Astrocyte of the cerebellum (primary cell): ENCODE results near the gene AKT1S1.

Source experiments
- DNase-seq: peaks from one replicate; pipeline ENCODE4 v3.0.0-alpha.2; 2011; ENCODE audit warnings: low read depth
- H3K4me3 ChIP-seq: 2 replicates; pipeline ENCODE4 v1.5.1; 2011; ENCODE audit warnings: mild to moderate bottlenecking, low read depth, low read length, moderate library complexity
- in situ Hi-C: cut with HindIII; loops from 2 replicates; pipeline ENCODE4 v1.10.0; 2017; ENCODE audit warnings: low sequenced_read_pairs
- TF ChIP-seq, protein P1 (sequence below): IDR thresholded peaks from 2 replicates; pipeline ENCODE4 v1.5.1; 2012; ENCODE audit warnings: low read length, low read depth, moderate library complexity, mild to moderate bottlenecking; ENCODE audit errors: missing control alignments

Gene AKT1S1

DNA sequence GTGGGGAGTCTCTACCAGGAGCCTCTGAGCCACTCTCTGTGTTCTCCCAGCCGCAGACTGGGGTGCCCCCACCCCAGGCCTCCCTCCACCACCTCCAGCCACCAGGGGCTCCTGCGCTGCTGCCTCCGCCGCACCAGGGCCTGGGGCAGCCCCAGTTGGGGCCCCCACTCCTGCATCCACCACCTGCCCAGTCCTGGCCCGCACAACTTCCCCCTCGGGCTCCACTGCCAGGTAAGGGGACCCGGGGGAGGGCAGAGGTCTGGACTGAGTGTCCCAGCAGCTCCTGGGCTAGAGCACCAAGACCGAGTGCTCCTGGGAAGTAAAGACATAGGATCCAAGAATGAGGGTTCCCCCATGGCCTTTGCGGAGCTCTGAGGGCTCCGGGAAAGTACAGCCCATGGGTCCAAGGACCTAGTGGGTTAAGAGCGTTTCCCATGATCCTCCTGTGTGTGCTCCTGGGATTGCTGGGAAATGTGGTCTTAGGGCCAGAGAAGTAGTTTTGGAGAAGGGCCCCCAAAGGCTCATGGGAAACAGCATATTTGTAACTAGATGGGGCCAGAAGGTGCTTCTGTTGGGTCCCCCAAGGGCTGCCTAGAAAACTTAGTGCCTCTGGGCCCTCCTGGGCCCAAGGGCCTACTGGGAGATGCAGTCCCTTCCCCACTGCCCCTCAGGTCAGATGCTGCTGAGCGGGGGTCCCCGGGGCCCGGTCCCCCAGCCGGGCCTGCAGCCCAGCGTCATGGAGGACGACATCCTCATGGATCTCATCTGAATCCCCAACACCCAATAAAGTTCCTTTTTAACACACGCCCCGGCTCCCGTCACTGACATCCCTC lies 40.8 kb downstream of the AKT1S1 start:
- TF ChIP-seq, protein P1, sequence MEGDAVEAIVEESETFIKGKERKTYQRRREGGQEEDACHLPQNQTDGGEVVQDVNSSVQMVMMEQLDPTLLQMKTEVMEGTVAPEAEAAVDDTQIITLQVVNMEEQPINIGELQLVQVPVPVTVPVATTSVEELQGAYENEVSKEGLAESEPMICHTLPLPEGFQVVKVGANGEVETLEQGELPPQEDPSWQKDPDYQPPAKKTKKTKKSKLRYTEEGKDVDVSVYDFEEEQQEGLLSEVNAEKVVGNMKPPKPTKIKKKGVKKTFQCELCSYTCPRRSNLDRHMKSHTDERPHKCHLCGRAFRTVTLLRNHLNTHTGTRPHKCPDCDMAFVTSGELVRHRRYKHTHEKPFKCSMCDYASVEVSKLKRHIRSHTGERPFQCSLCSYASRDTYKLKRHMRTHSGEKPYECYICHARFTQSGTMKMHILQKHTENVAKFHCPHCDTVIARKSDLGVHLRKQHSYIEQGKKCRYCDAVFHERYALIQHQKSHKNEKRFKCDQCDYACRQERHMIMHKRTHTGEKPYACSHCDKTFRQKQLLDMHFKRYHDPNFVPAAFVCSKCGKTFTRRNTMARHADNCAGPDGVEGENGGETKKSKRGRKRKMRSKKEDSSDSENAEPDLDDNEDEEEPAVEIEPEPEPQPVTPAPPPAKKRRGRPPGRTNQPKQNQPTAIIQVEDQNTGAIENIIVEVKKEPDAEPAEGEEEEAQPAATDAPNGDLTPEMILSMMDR: no peak
- H3K4me3 ChIP-seq: no peak overlapping the region
- in situ Hi-C loops: no loop called here
- DNase-seq: no peak

DNA sequence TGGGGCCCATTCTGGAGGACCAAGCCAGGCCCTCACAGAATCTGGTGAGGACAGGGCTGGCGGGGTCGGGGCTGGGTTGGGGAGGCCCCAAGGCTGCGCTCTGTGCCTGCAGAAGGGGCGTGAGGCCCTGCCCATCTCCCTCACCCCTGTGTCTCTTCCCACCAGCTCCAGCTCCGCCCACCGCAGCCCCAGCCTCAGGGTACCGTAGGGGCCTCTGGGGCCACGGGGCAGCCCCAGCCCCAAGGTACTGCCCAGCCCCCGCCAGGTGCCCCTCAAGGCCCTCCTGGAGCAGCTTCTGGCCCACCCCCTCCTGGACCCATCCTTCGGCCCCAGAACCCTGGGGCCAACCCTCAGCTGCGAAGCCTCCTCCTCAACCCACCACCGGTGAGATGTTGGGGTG lies 41.6 kb downstream of the AKT1S1 start:
- H3K4me3 ChIP-seq: no peak overlapping the region
- TF ChIP-seq, protein P1: no peak
- no peak for DNase-seq
- in situ Hi-C loops: no loop called here

DNA sequence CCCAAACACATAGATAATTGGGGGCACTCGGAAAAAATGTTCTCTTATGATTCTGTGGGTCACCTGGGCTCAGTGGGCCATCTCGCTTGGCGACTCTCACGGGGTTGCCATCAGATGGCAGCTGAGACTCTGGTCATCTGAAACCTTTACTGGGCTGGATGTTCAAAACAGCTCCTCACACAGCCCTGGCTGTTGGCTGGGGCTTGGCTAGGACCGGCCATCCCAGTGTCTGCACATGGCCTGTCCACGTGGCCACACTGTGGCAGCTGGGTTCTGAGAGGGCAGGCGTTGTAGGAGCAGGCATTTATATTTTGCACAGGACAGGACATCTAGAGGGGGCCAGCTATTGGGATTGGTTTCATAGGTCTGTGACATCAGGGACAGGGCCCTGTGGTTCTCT lies 43.6 kb downstream of the AKT1S1 start:
- in situ Hi-C loops: no loop called here
- TF ChIP-seq, protein P1: no peak
- H3K4me3 ChIP-seq: no peak overlapping the region
- no peak for DNase-seq

DNA sequence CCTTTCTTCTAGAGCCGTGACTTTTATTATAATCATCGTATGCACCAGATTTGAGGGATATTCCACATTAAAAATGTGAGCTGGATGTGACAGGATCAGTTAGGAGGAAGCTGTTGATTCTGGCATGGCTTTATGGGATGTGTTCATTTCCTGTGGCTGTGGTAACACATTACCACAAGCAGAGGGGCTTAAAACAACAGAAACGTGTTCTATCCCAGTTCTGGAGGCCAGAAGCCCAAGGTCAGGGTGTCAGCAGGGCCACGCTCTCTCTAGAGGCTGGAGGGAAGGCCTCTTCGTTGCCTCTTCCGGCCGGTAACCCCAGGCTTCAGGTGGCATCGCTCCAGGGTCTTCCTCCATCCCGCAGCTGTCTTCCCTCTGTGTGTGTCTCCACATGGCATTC lies 44.6 kb downstream of the AKT1S1 start:
- TF ChIP-seq, protein P1: no peak
- no peak for DNase-seq
- H3K4me3 ChIP-seq: no peak overlapping the region
- in situ Hi-C loops: no loop called here

DNA sequence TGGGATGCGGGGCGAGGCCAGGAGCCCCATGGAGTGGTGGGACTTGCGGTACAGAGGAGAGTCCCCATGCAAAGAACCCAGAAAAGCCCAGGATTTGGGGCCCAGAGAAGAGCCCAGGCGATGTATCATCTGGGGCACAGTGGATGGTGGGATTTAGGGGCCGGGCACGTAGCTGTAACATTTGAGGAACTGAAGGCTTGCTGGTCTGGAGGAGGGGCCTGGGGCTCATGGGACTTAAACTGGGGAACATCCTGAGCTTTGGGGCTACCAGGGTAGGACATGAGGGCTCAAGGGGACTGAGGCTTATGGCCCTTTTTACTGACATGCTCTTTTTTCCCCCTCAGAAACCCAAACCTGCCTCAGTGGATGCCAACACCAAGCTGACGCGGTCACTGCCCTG lies 45.6 kb downstream of the AKT1S1 start:
- no peak overlapping the region for H3K4me3 ChIP-seq
- in situ Hi-C loops: no loop called here
- no peak for DNase-seq
- TF ChIP-seq, protein P1: no peak

DNA sequence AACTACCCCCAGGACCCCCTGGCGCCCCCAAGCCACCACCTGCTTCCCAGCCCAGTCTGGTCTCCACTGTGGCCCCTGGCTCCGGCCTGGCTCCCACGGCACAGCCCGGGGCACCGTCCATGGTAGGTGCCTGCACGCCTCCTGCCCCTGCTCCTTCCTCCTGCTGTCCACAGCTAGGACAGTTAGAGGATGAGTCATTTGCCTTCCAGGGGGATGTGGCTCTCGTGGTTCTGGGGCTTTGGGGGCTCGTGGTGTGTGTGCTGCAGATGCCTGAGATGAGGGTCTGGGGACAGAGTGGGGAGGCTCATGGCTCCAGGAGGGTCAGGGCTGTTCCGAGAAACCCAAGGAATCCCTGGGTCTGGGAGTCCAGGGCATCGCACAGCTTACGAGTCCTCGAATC lies 46.4 kb downstream of the AKT1S1 start:
- H3K4me3 ChIP-seq: no peak overlapping the region
- TF ChIP-seq, protein P1: no peak
- DNase-seq: no peak
- in situ Hi-C loops: no loop called here

DNA sequence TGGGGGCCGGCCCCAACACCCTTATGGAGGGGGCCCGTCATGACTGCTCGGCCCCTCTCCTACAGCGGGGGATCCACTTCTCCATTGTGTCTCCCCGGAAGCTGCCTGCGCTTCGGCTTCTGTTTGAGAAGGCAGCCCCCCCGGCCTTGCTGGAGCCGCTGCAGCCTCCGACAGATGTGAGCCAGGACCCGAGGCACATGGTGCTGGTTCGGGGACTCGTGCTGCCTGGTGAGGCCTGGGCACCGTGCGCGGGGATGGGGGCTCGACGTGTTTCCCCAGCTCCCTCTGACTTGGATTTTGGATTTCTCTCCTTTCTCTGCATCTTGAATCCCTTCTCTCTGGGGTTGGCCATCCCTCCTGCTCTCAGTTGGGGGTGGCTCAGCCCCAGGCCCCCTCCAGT lies 47.4 kb downstream of the AKT1S1 start:
- in situ Hi-C loops: no loop called here
- TF ChIP-seq, protein P1: no peak
- no peak overlapping the region for H3K4me3 ChIP-seq
- no peak for DNase-seq
